NCI-H2196 (cell line): ENCODE results near the gene DCLK1.
"Not testable (repeated sequence)": the region's sequence is repeated elsewhere in the genome, so short reads cannot be mapped to it uniquely, and the experiment has no call there.

Source experiments
- DNase-seq: peaks from one replicate; lab custom pipeline; 2025; ENCODE audit not compliant: unreplicated experiment; lab: John Stamatoyannopoulos, UW

Gene DCLK1

DNA sequence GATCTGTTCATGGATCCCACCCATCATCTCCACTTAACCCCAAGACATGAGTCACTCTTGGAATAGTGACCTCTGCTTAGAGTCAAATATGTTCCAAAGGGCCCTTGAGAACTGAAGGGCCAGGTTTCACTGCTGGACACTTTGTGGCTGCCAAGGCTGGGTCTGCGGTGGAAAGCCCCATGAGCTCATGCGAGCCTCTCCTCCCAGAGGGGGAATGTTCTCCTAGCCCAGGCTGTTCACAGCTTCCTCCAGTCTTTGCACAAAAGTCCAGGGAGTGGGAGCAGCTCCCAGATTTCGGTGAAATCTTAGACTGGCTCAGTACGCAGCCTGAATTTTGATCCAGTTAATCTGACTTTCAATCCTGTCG is 732 bp upstream of the DCLK1 start:
- DNase-seq: peak; percentile 24

DNA sequence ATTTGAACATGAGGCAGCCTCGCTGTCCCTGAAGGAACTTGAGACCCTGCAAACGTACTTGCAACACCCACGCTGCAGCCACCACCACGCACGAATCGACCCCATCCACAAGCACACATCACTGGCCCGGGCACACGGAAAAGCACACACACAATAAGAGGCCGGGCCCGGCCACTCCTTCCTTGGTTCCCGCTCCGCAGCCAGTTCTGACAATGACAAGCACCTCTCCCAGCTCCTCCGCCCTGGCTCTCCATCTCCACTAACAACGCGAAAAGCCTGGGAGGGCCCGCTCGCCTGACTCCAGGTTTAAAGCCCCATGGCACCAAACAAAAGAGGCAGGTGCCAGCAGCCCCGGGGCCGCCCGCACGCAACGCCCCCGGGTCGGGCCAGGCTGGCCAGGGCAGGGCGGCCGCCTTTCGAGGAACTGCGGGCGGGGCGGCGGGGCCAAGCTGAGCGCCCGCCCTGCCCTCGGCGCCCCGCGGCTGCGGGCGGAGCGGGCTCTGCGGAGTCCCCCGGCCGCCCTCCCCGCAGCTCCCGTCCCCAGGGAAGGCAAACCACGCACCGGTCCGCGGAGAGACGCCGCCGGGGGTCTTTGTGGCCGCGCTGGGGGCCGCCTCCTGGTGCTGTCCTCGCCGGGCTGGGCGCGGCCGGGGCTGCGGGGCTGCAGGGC is 495 bp downstream of the DCLK1 start:
- DNase-seq: peak; percentile 5

DNA sequence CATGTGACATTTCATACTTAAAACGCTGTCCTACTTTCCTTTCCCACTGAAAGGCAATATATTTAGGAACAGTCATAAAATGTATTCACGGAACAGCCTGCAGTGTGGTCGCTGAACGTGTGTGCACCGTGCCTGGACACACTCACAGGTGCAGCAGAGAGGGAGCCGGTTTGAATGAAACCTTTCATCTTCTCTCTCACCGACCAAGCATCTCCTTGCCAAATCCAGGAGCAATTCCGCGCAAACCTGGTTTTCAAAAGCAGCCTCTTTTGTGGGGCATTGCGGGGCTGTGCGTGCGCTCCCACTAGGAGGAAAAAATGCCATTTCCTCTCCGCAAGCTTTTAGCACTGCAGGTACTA is 1.0 kb downstream of the DCLK1 start:
- DNase-seq: no peak

DNA sequence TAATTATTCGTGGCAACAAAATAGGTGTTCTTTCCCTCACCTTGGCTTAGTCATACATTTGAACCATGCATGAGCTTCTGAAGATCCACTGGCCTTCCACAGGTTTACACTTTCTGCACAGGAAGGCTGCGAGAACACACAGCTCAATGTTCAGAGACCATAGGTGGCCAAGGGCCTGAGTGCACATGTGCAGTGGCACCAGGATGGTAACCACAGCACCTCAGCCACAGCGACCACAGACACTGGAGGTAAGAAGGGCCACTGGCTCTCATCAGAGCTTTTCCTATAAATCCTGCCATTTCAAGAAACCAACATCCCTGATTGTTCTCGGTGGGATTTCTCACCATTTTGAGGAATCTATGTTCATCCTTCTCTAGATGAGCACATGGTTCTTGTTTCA is 1.6 kb downstream of the DCLK1 start:
- no peak for DNase-seq

DNA sequence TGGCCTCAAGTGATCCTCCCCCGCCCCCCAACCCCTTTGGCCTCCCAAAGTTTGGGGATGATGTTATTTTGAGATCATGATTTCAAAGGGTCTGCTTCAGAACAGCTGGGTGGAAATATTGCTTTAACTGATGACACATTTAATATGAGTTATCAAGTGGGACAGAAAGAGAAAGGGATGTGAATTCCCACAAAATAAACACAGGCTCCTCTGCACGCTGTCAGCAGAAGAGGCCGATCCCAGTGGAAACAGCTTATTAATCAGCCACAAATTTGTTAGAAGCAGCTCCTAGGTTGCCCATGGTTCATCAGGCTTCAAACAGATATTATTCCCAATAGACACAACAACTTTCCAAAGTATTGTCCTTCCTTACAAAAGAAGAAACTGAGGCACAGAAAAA is 4.7 kb downstream of the DCLK1 start:
- DNase-seq: no peak

DNA sequence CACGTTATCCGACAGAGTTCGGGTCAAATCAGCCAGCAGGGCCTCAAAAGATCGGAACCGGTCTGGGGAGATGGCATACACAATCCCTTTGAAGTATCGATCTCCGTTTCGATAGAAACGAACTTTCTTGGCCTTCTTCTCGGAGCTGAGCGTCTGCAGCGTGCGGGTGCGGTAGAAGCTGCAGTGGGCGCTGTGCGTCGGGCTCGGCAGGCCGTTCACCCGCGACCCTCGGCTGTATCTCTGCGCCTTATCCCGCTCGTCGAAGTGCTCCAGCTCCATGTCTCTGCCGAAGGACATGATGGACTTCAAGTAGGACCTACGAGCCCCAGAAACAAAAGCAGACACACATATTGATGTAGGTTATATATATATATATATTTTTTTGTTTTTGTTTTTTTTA is 5.3 kb downstream of the DCLK1 start:
- no peak for DNase-seq

DNA sequence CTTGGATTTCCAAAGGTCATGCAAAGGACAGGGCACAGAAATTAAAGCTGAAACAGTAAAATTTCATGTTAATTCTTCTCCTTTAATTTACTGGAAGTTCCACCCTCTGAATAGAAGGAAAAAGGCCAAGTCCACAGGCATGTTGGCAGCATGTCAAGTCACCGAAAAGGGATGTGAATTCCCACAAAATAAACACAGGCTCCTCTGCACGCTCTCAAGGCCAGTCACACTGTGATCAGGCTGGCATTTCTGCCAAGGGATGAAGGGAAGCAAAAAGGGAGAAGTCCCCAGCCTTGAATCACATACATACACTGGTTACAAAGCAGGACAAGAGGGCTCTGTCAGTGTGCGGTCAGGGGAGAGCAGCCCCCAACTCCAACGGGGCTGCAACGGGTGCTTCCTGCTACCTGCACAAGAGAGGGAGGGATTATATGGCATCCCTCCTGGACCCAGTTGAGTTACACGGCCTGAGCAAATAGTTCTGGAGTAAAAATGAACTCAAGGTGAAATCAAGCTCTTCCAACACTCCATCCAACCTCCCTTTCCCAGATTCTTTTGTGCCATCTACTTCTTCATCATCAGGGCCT is 6.9 kb downstream of the DCLK1 start:
- DNase-seq: peak; percentile 21

DNA sequence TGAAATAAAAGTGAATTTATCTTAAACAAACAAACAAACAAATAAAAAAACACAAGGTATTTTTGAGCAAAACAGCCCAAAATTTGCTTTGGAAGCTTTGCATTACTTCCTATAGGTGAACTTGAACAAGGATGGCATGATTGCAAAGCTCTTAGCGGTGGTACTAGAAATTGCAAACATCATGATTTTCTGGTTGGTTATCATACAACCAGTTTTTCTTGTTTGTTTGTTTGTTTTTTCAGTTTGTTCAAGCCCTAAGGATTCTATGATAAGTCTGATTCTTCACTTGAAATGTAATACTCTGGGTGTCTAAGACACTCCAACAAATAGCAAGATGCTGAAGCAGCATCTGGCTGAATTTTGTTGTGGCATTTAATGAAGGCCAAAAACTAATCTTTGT is 15.9 kb downstream of the DCLK1 start:
- DNase-seq: no peak

DNA sequence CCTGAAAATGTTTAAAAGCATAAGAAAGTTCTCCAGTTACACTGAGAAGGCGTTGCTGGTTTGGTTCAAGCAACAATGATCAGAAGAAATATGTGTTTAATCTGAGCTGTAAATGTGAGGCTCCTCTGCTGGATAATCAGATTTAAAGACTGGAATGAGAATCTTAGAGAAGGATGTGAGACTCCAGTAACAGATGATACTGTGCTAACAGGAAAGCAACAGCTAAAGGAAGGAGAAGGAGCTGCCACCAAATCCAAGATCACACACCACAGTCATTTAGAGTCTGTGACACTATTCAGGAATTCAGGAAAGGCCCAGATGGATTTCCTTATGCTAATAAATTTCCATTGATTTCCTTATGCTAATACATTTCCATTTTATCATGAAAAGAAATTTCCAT is 16.9 kb downstream of the DCLK1 start:
- DNase-seq: no peak

DNA sequence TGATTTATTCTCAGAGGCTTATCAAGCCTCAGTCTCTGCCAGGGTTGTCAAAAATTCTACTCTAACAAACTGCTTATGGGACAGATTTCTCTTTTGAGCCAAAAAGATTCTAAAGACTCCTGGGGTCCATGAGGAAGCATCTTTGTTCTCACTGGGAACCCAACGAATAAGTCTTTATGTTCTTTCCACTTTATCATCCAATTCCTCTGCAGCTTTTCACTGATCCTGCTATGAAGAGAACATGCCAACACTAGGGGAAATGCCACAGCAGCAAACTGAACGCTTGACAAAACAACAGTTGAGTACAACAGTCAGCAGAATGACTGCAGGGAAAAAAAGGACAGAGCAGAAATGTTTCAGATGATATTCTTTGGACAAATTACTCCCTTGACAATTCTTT is 22.2 kb downstream of the DCLK1 start:
- no peak for DNase-seq

DNA sequence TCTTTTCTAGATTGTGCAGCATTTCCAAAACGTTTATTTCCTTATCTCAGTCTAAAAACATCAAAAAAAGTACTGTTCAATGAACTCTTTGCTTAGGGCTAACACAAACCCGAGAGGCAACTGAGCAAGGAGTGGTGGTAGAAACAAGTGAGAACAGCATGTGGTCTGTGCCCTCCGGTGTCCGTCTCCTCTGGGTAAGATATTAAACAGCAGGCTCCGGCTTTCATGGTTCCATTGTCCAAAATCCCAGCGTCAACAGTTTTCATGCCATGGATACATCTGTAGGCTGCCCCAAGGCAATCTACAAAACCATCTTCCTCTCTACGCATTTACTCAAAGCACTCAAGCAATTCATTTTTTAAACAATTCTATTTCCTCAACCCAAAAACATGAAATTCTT is 22.8 kb downstream of the DCLK1 start:
- DNase-seq: no peak

DNA sequence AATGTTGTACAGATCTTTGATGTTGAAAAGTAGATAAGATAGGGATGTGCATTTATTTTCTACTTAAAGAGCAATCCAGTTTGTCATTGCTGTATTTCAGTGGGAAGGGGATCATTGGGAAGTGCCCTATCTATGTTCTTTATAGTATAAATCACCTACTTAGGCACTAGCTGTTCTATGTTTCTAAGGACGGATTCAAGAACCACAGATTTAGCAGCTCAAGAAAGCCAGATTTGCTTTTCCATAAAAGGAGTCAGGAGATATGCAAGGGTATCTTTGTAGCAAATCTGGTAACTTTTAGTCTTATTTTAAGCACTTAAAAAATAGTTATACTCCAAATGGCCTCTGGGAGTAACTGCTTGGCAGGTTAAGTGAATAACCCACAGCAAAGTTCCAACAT is 23.7 kb downstream of the DCLK1 start:
- no peak for DNase-seq

DNA sequence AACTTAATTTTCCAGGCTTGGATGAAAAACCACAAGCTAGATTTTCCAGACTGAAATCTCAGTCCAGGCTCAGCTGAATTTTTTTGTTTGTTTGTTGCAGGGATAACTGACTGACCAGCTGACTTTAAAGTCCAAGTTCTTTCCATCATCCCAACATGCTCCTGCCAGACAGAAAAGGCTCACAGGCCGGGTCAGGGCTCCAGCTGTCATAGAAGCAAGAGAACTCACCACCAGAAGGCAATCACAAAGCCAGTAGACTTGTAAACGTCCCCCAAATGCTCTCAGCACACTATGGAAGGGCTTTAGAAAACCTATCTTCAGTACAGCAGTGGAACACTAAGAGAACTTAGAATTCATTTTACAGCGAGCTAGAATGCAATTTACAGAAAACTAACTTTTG is 25.5 kb downstream of the DCLK1 start:
- no peak for DNase-seq

DNA sequence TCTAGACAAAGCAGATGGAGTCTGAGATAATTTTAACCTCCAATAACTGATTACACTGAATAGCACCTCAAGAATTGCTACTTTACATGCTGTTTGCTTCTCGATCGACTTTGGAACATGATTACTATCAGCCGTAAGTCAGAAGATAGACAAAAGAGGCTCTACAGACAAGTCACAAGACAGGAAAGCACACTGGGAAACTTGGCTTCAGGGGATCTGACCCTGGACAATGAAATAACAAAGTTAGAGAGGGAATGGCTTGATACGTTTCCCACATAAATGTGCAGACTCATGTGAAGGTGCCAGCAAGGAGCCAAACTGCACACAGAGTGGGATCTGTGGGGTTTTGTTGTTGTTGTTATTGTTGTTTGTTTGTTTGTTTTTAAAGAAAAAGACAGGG is 28.5 kb downstream of the DCLK1 start:
- DNase-seq: no peak

DNA sequence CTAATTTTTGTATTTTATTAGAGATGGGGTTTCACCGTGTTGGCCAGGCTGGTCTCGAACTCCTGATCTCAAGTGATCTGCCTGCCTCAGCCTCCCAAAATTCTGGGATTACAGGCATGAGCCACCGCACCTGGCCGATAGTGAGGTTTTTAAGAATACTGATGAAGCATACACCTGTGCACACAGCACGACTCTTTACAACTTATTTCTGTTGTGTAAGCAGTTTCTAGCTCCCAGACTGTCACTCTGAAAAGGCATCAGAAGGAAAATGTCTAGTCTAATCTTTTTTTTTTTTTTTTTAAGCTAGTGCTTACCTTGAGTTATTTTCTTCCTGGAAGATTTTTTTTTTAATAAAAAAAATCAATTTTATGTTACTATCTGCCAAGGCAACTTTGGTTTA is 29.3 kb downstream of the DCLK1 start:
- not testable (repeated sequence) for DNase-seq

DNA sequence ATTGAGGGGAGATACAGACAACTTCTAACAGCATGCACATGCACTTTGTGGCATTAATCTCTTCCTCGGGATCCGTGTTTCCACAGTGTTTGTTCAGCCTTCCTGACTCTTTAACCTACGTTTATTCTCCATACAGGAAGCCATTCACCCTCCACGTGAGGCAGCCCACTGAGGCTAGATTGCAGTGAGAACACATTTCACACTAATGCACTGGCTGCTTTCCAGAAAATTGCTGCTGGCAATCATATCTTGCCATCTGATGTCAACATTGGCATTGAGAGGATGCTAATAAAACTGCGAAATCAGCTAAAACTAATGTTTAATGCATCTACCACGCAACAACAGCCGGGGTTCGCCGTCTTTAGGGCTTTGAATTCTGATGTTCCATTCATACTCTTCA is 30.0 kb downstream of the DCLK1 start:
- DNase-seq: no peak

DNA sequence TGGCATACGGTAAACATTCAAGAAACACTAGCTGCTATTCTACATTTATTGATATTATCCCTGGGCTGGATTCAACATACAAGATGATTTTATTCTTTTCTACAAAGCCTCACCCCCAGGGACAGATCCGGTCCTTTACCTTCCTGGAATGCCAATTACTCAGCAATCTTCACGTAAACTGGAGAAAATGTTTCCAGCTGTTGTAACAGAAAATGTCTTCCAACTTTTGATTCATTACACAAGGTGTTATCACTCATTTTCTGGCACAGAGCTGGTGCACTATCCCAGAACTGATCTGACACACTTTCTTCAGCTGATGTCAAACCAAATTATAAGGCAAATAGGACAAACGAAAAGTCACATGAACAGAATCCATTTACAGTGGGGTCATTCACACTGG is 33.1 kb downstream of the DCLK1 start:
- DNase-seq: no peak

DNA sequence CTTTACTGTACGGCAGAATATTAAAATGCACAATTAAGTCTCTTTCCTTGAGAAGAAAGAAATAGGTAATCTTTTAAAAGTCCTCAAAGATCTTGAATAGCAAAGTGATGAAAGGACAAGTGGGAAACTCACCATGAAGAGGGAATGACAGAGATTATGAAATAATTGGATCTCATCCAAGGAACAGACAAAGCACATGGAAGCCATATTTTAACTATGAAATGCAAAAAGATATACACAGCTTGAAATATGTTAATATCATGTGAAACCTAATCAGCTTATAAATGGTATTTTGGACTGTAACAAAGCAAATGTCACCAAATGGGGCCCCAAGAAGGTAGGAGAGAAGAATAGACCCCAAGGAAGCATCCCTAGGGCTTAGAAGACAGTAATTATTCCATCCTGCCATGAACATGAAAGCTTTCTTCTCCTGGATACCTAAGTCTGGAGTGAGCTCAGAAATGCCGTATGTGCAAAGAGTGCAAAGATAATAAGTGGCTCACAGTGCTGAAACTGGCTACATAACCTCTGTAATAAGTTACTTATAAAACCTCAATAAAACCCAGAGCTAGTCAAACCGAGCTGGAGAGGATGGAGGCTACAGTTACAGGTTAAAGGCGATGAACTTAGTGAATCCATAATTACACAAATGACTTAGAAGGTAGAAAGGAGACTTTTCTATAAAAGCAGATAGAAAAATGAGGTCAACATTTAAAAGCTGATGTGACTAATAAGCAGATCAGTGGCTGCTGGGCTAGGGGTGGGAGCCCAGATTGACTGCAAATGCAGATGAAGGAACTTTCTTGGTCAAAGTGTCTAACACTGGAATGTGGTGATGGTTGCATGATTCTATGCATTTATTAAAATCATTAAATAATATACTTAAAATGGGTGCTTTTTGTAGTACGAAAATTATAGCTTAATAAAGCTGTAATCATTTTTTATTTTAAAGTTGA is 34.4 kb downstream of the DCLK1 start:
- DNase-seq: no peak

DNA sequence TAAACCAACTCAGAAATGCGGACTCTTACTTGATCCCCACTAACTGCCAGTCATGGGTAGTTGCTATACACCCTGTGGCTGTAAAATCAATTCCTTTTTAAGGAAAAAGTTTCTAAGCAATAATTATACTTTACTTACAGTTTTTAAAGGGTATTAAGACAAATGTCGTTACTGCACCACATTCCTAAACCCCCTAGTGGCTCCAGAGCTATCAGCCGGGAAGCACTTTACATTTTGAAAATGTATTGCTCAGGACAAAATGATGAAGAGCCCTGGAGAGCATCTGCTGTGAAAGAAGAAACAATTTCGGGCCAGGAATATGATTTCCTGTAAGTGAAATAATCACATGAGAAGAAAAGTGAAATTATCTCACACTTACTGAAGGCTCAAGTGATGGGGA is 36.7 kb downstream of the DCLK1 start:
- DNase-seq: no peak

DNA sequence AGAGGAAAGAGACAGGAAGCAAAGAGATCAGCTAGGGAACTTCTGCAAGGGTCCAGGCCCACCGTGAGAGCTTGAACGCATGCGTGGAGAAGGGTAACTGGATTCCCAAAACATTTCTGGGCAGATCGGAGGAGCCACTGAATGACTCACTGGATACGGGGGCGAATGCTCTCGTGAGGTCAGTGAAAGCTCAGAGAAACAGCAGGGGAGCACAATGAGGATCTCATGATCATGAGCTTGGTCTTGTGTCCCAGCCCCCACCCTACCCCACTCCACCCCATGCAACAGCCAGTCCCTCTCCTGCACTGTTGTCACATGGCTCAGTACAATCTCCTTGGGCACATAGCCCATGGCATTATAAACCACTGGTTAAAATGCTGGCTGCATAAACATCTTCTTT is 40.6 kb downstream of the DCLK1 start:
- no peak for DNase-seq

DNA sequence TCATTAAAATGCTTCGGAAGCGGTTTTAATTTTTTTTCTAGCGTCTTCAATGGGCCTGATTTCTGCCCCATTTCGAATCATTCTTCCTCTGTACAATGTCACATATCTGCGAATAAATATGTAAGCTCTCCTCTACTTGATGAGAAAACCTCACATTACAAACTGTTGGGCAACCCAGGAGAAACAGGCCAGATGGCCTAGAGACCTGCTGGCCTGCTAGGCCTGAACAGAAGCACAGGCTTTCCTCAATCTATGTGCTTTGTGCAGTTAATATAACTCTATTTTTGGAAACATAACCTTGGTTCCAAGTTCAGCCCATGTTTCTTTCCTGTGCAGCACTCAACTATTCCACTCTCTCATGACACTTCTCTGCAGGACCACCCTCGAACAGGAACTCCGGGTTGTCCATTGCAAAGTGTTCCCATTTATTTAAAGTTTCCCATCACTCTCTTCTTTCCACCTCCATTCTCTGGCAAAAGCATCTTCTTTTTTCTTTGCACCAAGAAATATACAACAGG is 42.0 kb downstream of the DCLK1 start:
- no peak for DNase-seq

DNA sequence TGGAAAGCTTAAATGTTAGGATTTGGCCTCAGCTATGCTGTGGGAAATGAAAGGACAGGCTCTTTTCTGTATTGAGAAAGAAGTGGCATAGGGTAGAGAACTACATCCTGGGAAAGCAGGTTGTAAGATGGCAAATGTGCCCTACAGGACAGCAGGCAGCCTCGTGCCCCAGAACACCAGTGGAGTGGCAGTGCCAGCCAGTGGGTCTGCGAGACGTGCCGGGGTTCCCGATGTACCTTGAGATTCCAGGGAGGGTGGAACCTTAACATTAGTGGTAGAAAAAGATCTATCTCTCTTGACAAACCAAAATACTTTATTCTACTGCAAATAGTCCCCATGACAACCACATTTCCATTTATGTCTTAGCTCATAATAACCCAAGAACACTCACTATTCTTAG is 42.7 kb downstream of the DCLK1 start:
- DNase-seq: no peak
